H1 (cell line): ENCODE measurements around the gene UBE2Q2. TPM values are rescaled to one million over a fixed set of nuclear protein-coding genes. Genes with fewer than 3 reads are reported as not detected.

Experiments used
- CTCF ChIA-PET: fragments of 300-600 bp; sonication (Branson Sonifier 250); formaldehyde crosslinking; loops from one replicate; lab custom pipeline; 2021; ENCODE audit not compliant: partially characterized antibody; lab: Charles Lee
- POLR2A ChIA-PET: fragments of 300-600 bp; sonication (Branson Sonifier 250); formaldehyde crosslinking; loops from one replicate; lab custom pipeline; 2021; ENCODE audit warnings: inconsistent platforms; ENCODE audit not compliant: partially characterized antibody; lab: Charles Lee
- DNase-seq, 2 experiments: peaks; one replicate each; pipeline versions ENCODE4 v3.0.0 to v3.0.0-alpha.2; 2010 to 2022; ENCODE audit warnings: low spot score in 2 of 2, low read depth in 1 of 2, mixed read lengths in 1 of 2
- FAIRE-seq: peaks from 2 replicates; lab custom pipeline; 2011; peaks lifted over from hg19 to GRCh38; lab: Jason Lieb, UNC
- H2AFZ ChIP-seq: 2 replicates; pipeline ENCODE4 v1.8.1; 2012; ENCODE audit warnings: low read length, inconsistent platforms
- H2AK5ac ChIP-seq: 2 replicates; pipeline ENCODE4 v1.6.1; 2013; ENCODE audit warnings: low read depth, low read length
- H2BK120ac ChIP-seq: replicated peaks from 2 replicates; pipeline ENCODE3; 2013; ENCODE audit warnings: low read depth, low read length, inconsistent platforms
- H2BK12ac ChIP-seq: 2 replicates; pipeline ENCODE4 v1.6.1; 2013; ENCODE audit warnings: low read depth, low read length
- H2BK15ac ChIP-seq: 2 replicates; pipeline ENCODE4 v1.6.1; 2013; ENCODE audit warnings: low read length
- H2BK20ac ChIP-seq: 2 replicates; pipeline ENCODE4 v1.6.1; 2013; ENCODE audit warnings: low read length
- H2BK5ac ChIP-seq: 2 replicates; pipeline ENCODE4 v1.6.1; 2013; ENCODE audit warnings: low read depth, low read length
- H3K14ac ChIP-seq: 2 replicates; pipeline ENCODE4 v1.6.1; 2013; ENCODE audit warnings: inconsistent platforms; ENCODE audit not compliant: insufficient read length
- H3K18ac ChIP-seq: 2 replicates; pipeline ENCODE4 v1.6.1; 2013; ENCODE audit warnings: low read length; ENCODE audit errors: extremely low read depth
- H3K23ac ChIP-seq: 2 replicates; pipeline ENCODE4 v1.6.1; 2013; ENCODE audit warnings: inconsistent platforms; ENCODE audit not compliant: insufficient read length
- H3K23me2 ChIP-seq: 2 replicates; pipeline ENCODE4 v1.6.1; 2013; ENCODE audit warnings: low read depth, low read length
- H3K27ac ChIP-seq: 2 replicates; pipeline ENCODE4 v1.6.1; 2011; ENCODE audit warnings: low read depth, low read length, inconsistent platforms
- H3K27me3 ChIP-seq, 4 experiments: replicated peaks in 1 of 4; 1 replicate in 1 of 4; 2 replicates in 3 of 4; pipeline versions ENCODE4 v1.6.1 to v1.8.1; 2011 to 2013; ENCODE audit warnings: low read length in 3 of 4, mild to moderate bottlenecking in 3 of 4, inconsistent platforms in 2 of 4, mixed read lengths in 2 of 4, moderate library complexity in 1 of 4; ENCODE audit not compliant: control insufficient read depth in 3 of 4, insufficient read depth in 3 of 4; ENCODE audit errors: extremely low read depth in 1 of 4
- H3K36me3 ChIP-seq, 4 experiments: 2 replicates each; pipeline versions ENCODE4 v1.6.1 to v1.8.1; 2011 to 2013; ENCODE audit warnings: mild to moderate bottlenecking in 4 of 4, low read length in 3 of 4, moderate library complexity in 2 of 4, control low read depth in 1 of 4, inconsistent platforms in 1 of 4; ENCODE audit not compliant: insufficient read depth in 4 of 4, control insufficient read depth in 2 of 4
- H3K4ac ChIP-seq: replicated peaks from 2 replicates; pipeline ENCODE3; 2013; ENCODE audit warnings: low read length, low read depth, mixed read lengths, inconsistent platforms; ENCODE audit not compliant: insufficient read length
- H3K4me1 ChIP-seq, 4 experiments: replicated peaks in 1 of 4; 1 replicate in 1 of 4; 2 replicates in 3 of 4; pipeline versions ENCODE4 v1.6.1 to v1.8.1; 2011 to 2013; ENCODE audit warnings: low read length in 3 of 4, inconsistent platforms in 2 of 4, mixed read lengths in 1 of 4; ENCODE audit not compliant: insufficient read depth in 4 of 4, control insufficient read depth in 3 of 4
- H3K4me2 ChIP-seq, 2 experiments: 2 replicates each; pipeline versions ENCODE4 v1.6.1 to v1.8.1; 2011 to 2013; ENCODE audit warnings: low read depth in 2 of 2, low read length in 2 of 2, control low read depth in 1 of 2, inconsistent platforms in 1 of 2, mild to moderate bottlenecking in 1 of 2; ENCODE audit not compliant: insufficient read depth in 1 of 2
- H3K4me3 ChIP-seq, 4 experiments: fragments of 200-600, 300-600 bp in 1 of 4; sonication (generic), shearing (Covaris generic), sonication (Bioruptor Twin) in 1 of 4; 2 replicates each; pipeline versions ENCODE4 v1.5.1 to v1.8.1; 2011 to 2016; ENCODE audit warnings: low read length in 4 of 4, low read depth in 3 of 4, control low read depth in 2 of 4, inconsistent platforms in 2 of 4, mild to moderate bottlenecking in 2 of 4, mixed read lengths in 1 of 4, moderate library complexity in 1 of 4; ENCODE audit not compliant: insufficient read depth in 2 of 4; ENCODE audit errors: extremely low read depth in 1 of 4
- H3K56ac ChIP-seq: replicated peaks from 2 replicates; pipeline ENCODE3; 2013; ENCODE audit warnings: low read depth, mild to moderate bottlenecking, mixed read lengths, low read length, inconsistent platforms; ENCODE audit not compliant: insufficient read length
- H3K79me1 ChIP-seq: 2 replicates; pipeline ENCODE4 v1.6.1; 2013; ENCODE audit warnings: low read depth, low read length, control low read depth
- H3K79me2 ChIP-seq, 2 experiments: 2 replicates each; pipeline versions ENCODE4 v1.6.1 to v1.8.1; 2012 to 2013; ENCODE audit warnings: low read length in 2 of 2, mild to moderate bottlenecking in 2 of 2, inconsistent platforms in 1 of 2; ENCODE audit not compliant: insufficient read depth in 2 of 2, control insufficient read depth in 1 of 2
- H3K9ac ChIP-seq, 4 experiments: replicated peaks in 1 of 4; 1 replicate in 1 of 4; 2 replicates in 3 of 4; pipeline versions ENCODE4 v1.6.1 to v1.8.1; 2011 to 2013; ENCODE audit warnings: low read depth in 3 of 4, low read length in 3 of 4, control low read depth in 2 of 4, mild to moderate bottlenecking in 2 of 4, moderate library complexity in 2 of 4, inconsistent platforms in 1 of 4; ENCODE audit errors: extremely low read depth in 1 of 4
- H3K9me3 ChIP-seq, 2 experiments: 2 replicates each; pipeline versions ENCODE4 v1.6.1 to v1.8.1; 2012 to 2013; ENCODE audit warnings: mild to moderate bottlenecking in 2 of 2, moderate library complexity in 2 of 2, control low read depth in 1 of 2, inconsistent platforms in 1 of 2, low read depth in 1 of 2, low read length in 1 of 2, mixed read lengths in 1 of 2; ENCODE audit not compliant: insufficient read depth in 2 of 2
- H4K20me1 ChIP-seq, 2 experiments: replicated peaks in 1 of 2; 2 replicates each; pipeline versions ENCODE3 to v1.8.1; 2011 to 2013; ENCODE audit warnings: inconsistent platforms in 2 of 2, low read length in 2 of 2, mild to moderate bottlenecking in 1 of 2; ENCODE audit not compliant: insufficient read depth in 2 of 2, control insufficient read depth in 1 of 2
- H4K5ac ChIP-seq: 2 replicates; pipeline ENCODE4 v1.6.1; 2013; ENCODE audit warnings: low read length, low read depth, mixed read lengths, inconsistent platforms; ENCODE audit not compliant: insufficient read length
- H4K8ac ChIP-seq: 2 replicates; pipeline ENCODE4 v1.8.0; 2013; ENCODE audit warnings: mild to moderate bottlenecking, moderate library complexity, low read length, inconsistent platforms; ENCODE audit not compliant: insufficient read depth; ENCODE audit errors: extremely low read depth
- H4K91ac ChIP-seq: replicated peaks from 2 replicates; pipeline ENCODE3; 2013; ENCODE audit warnings: low read length, mixed read lengths, inconsistent platforms; ENCODE audit not compliant: insufficient read length
- ASH2L ChIP-seq: fragments of 200-600, 300-600 bp; sonication (generic); IDR thresholded peaks from one replicate; pipeline ENCODE4 v1.7.1; 2017; ENCODE audit warnings: low read length
- CBX5 ChIP-seq: fragments of 300-800, 300-1000 bp; sonication (generic); IDR thresholded peaks from 2 replicates; pipeline ENCODE4 v1.7.1; 2016; ENCODE audit warnings: antibody characterized with exemption, low read length, low read depth
- CBX8 ChIP-seq: fragments of 300-800, 300-1000 bp; sonication (generic); IDR thresholded peaks from 2 replicates; pipeline ENCODE4 v1.7.1; 2016; ENCODE audit warnings: low read depth, low read length, borderline replicate concordance
- CREB1 ChIP-seq: IDR thresholded peaks from 2 replicates; pipeline ENCODE4 v1.6.1; 2012; ENCODE audit warnings: inconsistent platforms
- MAX ChIP-seq: IDR thresholded peaks from 2 replicates; pipeline ENCODE4 v1.6.1; 2012; ENCODE audit warnings: inconsistent platforms
- TAF1 ChIP-seq: IDR thresholded peaks from 2 replicates; pipeline ENCODE4 v1.6.1; 2011; ENCODE audit warnings: mild to moderate bottlenecking, low read depth, low read length
- YY1 ChIP-seq: IDR thresholded peaks from 2 replicates; pipeline ENCODE4 v1.6.1; 2011; ENCODE audit warnings: low read depth, mild to moderate bottlenecking, low read length
- WGBS, 2 experiments: shearing (Covaris generic) in 1 of 2; methylation state at CpG; one replicate each; pipeline versions ENCODE4 v1.1.6 to v1.1.7; 2013 to 2015; ENCODE audit warnings: low lambda C conversion rate in 2 of 2, mixed read lengths in 2 of 2, inconsistent platforms in 1 of 2, low coverage in 1 of 2, missing lambda C conversion rate in 1 of 2; ENCODE audit not compliant: insufficient replicate concordance in 2 of 2, insufficient coverage in 1 of 2, insufficient read length in 1 of 2; ENCODE audit errors: extremely low coverage in 1 of 2, missing lambda C conversion rate in 1 of 2; 5-methylcytosine and 5-hydroxymethylcytosine counted together
- polyA plus RNA-seq, 7 experiments: library from polyadenylated mRNA; depleted of rRNA in 3 of 7; stranded (reverse) in 5 of 7; unstranded in 2 of 7; fragments of >200 nt in 5 of 7; fragments of 200-250 nt in 2 of 7; gene quantifications; 1 replicate in 5 of 7; 2 replicates in 1 of 7; 4 replicates in 1 of 7; pipeline versions ENCODE4 v1.2.1 to v1.2.3, GENCODE V29; 2011 to 2013; ENCODE audit warnings: missing spikeins in 2 of 7, mixed read lengths in 2 of 7
- total RNA-seq: library from RNA; stranded (reverse); fragmentation: NEBNext Ultra II Directional; extraction: Animal tissue kit (Norgen Biotek cat#: 25700); gene quantifications from 2 replicates; pipeline ENCODE4 v1.2.1, GENCODE V29; 2021

The UBE2Q2 gene
- total and polyA plus RNA-seq, 2 of the 8 experiments (the other 6 are each of a cell fraction or from before 2014, with no cell fraction given), result 10.1 to 22.7 TPM

GRCh38 chr15:75811626-75812025, 31.6 kb upstream of the UBE2Q2 start:
- CTCF ChIA-PET, result interaction anchor here (0.6 to 8.4 kb wide), 11 partner anchors 9 to 170 kb away, joined by 3 to 110 read pairs (median 6); partner anchors contain the start of gene UBE2Q2
- Histone ChIP-seq H3K4me2 (no peak overlapping the region), H3K14ac (no peak overlapping the region), H4K5ac (no peak overlapping the region)
- no peak for DNase-seq
- TF ChIP-seq CBX5, result no peak
- TF ChIP-seq TAF1, result no peak
- no peak for TF ChIP-seq CREB1
- TF ChIP-seq MAX, result no peak
- no peak for TF ChIP-seq YY1
- TF ChIP-seq CBX8, result no peak
- TF ChIP-seq ASH2L, result no peak
- TF ChIP-seq, all 59 proteins: peak for 0
- H3K36me3 ChIP-seq, result no peaks in the 10 kb centered on the region
- no peak overlapping the region for H2BK20ac ChIP-seq
- no peak overlapping the region for H2BK120ac ChIP-seq
- H3K27ac ChIP-seq, result no peak overlapping the region
- no peak overlapping the region for H3K56ac ChIP-seq
- POLR2A ChIA-PET, result no interaction called here
- H2BK15ac ChIP-seq, result no peak overlapping the region
- no peaks in the 10 kb centered on the region for H3K79me1 ChIP-seq
- H4K91ac ChIP-seq, result no peak overlapping the region
- H4K8ac ChIP-seq, result no peak overlapping the region
- no peak overlapping the region for H3K4me3 ChIP-seq
- H3K9me3 ChIP-seq, result no peaks in the 10 kb centered on the region
- H3K4me1 ChIP-seq, result peaks cover 0 to 5% (median 0%) of the 10 kb centered on the region in 4 experiments; a peak in 1 of 7 replicates
- H3K18ac ChIP-seq, result no peak overlapping the region
- 88% methylated on average over 3 of the region's 3 CpGs; no CpG with 5 or more reads in 1 of the 2 experiments for WGBS, 2 experiments
- H2BK5ac ChIP-seq, result no peak overlapping the region
- no peaks in the 10 kb centered on the region for H3K23me2 ChIP-seq
- no peak for FAIRE-seq
- H3K9ac ChIP-seq, result no peak overlapping the region
- no peaks in the 10 kb centered on the region for H3K79me2 ChIP-seq
- H3K27me3 ChIP-seq, result no peaks in the 10 kb centered on the region
- no peaks in the 10 kb centered on the region for H4K20me1 ChIP-seq
- no peak overlapping the region for H2AFZ ChIP-seq
- H2AK5ac ChIP-seq, result no peak overlapping the region
- no peak overlapping the region for H3K23ac ChIP-seq
- no peak overlapping the region for H2BK12ac ChIP-seq
- no peak overlapping the region for H3K4ac ChIP-seq
